Stimulated activated CD4-positive, alpha-beta T cell treated with anti-CD3 and anti-CD28 coated beads, Interleukin-4, amount 100 ng/mL, for 4 hours (primary cell): ENCODE data around the gene LHX6.

Experiments used
- DNase-seq, 2 experiments: peaks; one replicate each; pipeline ENCODE4 v3.0.0-alpha.2; 2020

LHX6 gene

DNA sequence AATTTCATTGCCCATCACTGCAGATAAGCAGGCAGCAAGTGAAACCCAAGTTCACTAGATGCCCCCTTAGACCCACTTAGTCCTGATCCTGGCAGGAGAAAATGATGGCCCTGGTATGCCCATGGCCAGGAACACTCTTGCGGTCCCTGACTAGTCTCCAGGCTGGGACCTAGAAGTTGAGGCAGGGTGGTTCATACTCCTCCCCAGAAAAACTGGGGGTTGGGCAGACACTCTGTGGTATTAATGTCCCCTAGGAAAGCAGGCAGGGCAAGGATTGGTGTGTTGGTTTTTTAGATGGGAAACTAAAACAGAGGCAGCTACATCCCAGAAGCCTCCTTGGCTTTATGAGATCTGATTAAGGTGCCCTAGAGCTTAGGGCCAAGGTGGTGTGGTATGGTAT lies 13.1 kb downstream of the LHX6 start:
- no peak for DNase-seq

DNA sequence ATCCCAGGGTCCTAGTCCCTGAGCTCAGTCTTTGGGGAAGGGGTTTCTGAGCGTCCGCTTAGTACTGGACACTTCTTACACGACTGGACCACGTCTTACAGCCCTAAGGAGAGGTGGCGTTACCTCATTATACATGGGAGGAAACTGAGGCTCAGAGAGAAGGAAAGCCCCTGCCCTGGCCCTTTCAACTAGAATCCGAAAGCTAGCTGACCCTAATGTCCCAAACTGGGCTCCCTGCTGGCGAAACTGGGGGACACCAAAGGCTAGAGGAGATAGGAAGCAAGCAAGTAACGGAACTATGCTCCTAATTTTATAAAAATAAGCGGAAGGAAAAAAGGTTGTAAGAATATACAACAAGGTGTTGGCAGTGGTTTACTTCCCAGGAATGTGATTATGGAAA lies 14.2 kb downstream of the LHX6 start:
- DNase-seq, result no peak

GRCh38 chr9:122213589-122214413 lies 15.0 kb downstream of the LHX6 start:
- peak; percentile 37 to 44 for DNase-seq

- no peak for DNase-seq
These were observed 15.6 kb downstream of the LHX6 start for GRCh38 chr9:122213102-122213588.

- DNase-seq, result no peak
These were observed 16.2 kb downstream of the LHX6 start for GRCh38 chr9:122212473-122213004.

- DNase-seq, result no peak
These were observed 19.3 kb downstream of the LHX6 start for GRCh38 chr9:122209451-122209850.

DNA sequence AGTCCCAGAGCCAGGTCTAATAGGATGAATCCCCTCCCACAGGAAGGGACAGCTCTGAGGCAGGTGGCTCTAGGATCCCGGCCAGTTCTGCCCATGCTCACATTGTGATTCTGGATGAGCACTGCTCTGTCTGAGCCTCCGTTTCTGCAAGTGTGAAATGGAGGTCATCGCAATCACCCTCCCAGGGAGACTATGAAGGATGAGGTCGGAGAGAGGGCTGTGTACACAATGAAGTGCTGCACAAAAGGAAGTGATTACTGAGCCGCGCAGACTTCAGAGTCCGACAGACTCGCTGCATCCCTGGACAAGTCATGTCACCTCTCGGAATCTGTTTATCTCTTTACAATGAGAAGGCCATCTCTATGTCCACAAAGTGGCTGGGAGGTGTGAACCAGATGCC lies 21.7 kb downstream of the LHX6 start:
- no peak for DNase-seq

- DNase-seq, result no peak
These were observed 22.4 kb downstream of the LHX6 start for GRCh38 chr9:122206118-122207046.

DNA sequence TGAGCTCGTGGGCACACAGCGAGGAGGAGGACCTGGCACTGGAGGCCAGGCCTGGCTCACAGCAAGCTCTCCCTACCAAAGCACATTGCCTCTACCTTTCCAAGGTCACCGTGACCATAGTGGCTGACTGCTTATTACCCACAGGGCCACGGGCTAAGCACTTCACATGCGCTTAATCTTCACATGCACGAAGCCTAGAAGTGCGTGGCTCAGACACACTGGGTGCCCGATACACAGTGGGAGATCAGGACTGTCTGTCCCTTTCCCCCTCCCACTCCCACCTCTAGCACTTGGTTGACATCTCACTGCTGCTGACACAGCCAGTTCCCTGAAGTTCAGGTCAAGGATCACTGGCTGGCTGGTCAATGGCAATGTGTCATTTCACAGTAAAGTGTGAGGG lies 23.6 kb downstream of the LHX6 start:
- DNase-seq, result no peak

- no peak for DNase-seq
These were observed 24.3 kb downstream of the LHX6 start for GRCh38 chr9:122204491-122204890.

- no peak for DNase-seq
These were observed 24.7 kb downstream of the LHX6 start for GRCh38 chr9:122204055-122204454.

DNA sequence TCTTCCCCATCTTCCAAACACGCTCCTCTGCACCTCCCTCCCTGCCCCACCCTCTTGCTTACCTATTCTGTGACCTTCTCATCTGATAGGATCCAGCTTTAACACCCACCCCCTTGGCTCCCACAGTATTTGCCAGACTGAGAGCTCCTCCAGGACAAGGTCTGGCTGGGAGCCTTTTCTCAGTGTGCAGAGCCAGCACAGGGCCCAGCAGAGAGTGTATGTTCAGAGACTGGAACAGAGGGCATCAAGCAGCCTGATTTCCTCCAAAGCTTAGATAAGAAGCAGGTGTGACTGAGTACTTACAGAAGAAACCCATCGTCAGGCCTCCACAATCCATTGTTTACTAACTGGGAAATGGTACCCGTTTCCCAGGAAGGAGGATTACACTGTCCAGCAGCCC lies 26.6 kb downstream of the LHX6 start:
- DNase-seq, result no peak

GRCh38 chr9:122201641-122202040 lies 27.1 kb downstream of the LHX6 start:
- DNase-seq, result no peak

DNA sequence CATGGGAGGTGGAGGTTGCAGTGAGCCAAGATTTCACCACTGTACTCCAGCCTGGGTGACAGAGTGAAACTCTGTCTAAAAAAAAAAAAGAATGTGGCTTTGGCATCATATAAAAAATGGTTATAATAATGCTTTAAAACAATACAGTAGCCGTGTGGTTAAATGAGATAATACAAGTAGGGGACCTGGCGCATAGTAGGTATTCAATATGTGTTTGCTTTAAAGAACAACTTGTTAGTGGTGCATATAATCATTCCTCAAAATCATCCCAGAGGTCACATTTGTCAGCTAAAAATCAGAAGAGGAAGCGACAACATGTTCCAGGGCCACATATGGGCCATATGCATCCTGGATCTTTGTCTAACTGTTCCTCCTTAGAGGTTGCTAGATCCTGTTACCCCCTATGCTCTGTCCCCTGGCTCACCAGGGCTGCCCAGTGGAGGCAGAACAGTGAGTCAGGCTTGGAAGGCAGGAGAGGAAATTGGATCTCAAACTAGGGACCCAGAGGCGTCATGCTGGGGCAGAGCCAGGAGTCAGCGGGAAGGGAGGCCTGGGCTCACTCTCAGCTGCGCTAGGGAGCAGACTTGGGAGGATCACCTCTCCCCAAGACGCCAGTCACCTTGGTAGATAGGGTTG lies 27.7 kb downstream of the LHX6 start:
- DNase-seq, result no peak

DNA sequence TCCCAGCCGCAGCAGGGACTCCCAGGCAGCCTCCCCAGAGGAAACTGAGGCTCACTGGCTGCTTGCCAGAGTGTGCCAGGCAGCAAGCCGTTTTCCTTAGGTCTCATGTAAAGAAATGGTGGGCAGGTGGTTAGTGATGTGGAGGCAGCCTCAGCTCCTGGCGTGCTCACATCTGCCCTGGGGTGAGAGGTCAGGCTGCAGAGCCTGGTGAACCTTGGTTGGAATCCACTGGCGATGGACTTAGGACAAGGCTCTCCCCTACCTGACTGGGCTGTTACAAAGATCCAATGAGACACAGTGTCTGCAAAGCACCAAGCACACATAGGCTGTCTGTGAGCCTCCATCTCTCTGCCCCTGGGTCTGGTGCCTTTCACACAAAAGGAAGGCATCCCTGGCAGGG lies 30.9 kb downstream of the LHX6 start:
- DNase-seq, result no peak

GRCh38 chr9:122197426-122197825 lies 31.3 kb downstream of the LHX6 start:
- no peak for DNase-seq

GRCh38 chr9:122195875-122196274 lies 32.9 kb downstream of the LHX6 start:
- DNase-seq, result no peak

GRCh38 chr9:122193651-122194050 lies 35.1 kb downstream of the LHX6 start:
- DNase-seq, result no peak

DNA sequence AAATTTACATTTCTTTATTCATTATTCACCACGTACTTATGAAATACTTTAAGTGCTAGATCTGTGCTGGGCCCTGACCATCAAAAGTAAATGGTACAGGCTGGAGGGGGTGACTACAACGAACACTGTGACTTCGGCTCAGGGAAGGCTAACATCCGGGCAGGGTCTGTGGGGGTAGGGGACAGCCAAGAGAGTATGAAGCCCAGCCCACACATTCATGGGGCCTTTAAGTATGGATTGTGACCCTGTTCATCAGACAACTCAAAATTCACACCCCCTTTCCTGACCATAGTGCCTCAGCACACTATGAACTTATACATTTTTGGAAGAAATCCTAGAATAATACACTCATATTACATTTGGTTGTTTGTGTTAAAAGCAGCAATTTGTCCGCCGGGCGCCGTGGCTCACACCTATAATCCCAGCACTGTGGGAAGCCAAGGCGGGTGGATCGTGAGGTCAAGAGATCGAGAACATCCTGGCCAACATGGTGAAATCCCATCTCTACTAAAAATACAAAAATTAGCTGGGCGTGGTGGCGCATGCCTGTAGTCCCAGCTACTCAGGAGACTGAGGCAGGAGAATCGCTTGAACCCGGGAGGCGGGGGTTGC lies 35.7 kb downstream of the LHX6 start:
- no peak for DNase-seq

GRCh38 chr9:122192261-122192875 lies 36.4 kb downstream of the LHX6 start:
- DNase-seq, result no peak

DNA sequence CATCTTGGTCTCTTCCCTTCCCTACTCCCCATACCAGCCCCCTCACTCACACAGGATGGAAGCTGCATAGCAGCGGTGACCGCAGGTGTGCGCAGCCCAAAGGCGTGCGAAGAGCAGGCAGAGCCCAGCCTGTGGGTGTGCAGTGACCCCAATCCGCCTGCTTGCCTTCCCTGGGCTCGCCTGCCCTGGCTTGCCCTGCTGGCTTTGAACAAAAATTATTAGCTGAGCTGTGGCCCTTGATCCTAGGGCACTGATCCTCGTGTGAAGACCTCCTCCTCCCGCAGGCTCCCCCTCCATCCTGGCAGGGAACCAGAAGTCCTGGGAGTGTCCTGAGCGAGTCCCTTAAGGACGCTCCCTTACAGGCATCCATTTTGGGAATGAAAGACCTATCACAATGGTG lies 37.2 kb downstream of the LHX6 start:
- DNase-seq, result no peak
